Large intestine (tissue), 3 donors: ENCODE measurements around the gene RPTOR. TPM values are rescaled to one million over a fixed set of nuclear protein-coding genes. Genes with fewer than 3 reads are reported as not detected.

Source experiments
- DNase-seq, 2 donors: peaks; one replicate each; pipeline versions ENCODE4 v3.0.0 to v3.0.0-alpha.2; 2013
- H3K27ac ChIP-seq: one replicate; pipeline ENCODE4 v1.5.1; 2013; ENCODE audit warnings: low read length
- H3K27me3 ChIP-seq: 2 replicates; pipeline ENCODE4 v1.6.1; 2013; ENCODE audit warnings: low read length; ENCODE audit not compliant: control insufficient read depth, insufficient read depth
- H3K36me3 ChIP-seq: 2 replicates; pipeline ENCODE4 v1.6.1; 2013; ENCODE audit warnings: low read length; ENCODE audit not compliant: control insufficient read depth, insufficient read depth
- H3K4me1 ChIP-seq: one replicate; pipeline ENCODE4 v1.6.1; 2013; ENCODE audit warnings: low read length; ENCODE audit not compliant: control insufficient read depth, insufficient read depth
- H3K4me3 ChIP-seq: one replicate; pipeline ENCODE4 v1.5.1; 2013; ENCODE audit warnings: low read length
- H3K9me3 ChIP-seq: one replicate; pipeline ENCODE4 v1.6.1; 2013; ENCODE audit warnings: mild to moderate bottlenecking, low read depth, low read length, moderate library complexity; ENCODE audit not compliant: control insufficient read depth
- WGBS: methylation state at CpG from one replicate; pipeline ENCODE4 v1.1.5; 2013; ENCODE audit warnings: low lambda C conversion rate; ENCODE audit not compliant: insufficient coverage; 5-methylcytosine and 5-hydroxymethylcytosine counted together
- polyA plus RNA-seq: library from polyadenylated mRNA; unstranded; fragments of 120-200 nt; gene quantifications from one replicate; pipeline ENCODE4 v1.2.1, GENCODE V29; 2013

RPTOR gene
- polyA plus RNA-seq, 1 donor = 16.8 TPM

DNA sequence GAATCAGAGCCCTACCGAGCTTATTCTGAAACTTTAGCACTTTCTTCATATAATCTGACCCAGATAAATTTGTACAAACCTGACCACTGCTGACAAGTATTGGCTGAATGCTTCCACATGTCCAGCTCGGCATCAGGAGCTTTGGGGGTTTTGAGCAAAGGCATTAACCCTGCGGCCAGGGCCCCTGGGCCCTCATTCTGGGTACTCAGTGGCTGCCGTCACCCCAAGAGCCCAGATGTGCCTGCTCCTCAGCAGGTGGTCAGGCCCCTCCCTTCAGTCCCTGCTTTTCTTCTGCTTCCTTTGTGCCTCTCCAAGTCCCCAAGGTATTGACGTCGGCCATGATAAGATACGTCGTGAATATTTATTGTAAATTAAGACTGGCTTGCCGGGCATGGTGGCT is 399.7 kb downstream of the RPTOR start:
- DNase-seq = no peak
- H3K27ac ChIP-seq = no peak overlapping the region
- H3K27me3 ChIP-seq = no peaks in the 10 kb centered on the region
- H3K36me3 ChIP-seq = peaks cover 44% of the 10 kb centered on the region
- no peak overlapping the region for H3K4me3 ChIP-seq
- peaks cover 7% of the 10 kb centered on the region for H3K4me1 ChIP-seq
- no CpG with 5 or more reads among the region's 9 CpGs for WGBS
- no peaks in the 10 kb centered on the region for H3K9me3 ChIP-seq

- no peak for DNase-seq
- Histone ChIP-seq H3K4me1 (peaks cover 7% of the 10 kb centered on the region), H3K27me3 (no peaks in the 10 kb centered on the region), H3K27ac (no peak overlapping the region), H3K9me3 (no peaks in the 10 kb centered on the region), H3K4me3 (no peak overlapping the region), H3K36me3 (peaks cover 46% of the 10 kb centered on the region)
- WGBS = 100% methylated on average over 4 of the region's 17 CpGs
Measured at GRCh38 chr17:80945736-80946135, 401.1 kb downstream of the RPTOR start.

- H3K27me3 ChIP-seq = no peaks in the 10 kb centered on the region
- no peak overlapping the region for H3K4me3 ChIP-seq
- H3K36me3 ChIP-seq = peaks cover 46% of the 10 kb centered on the region
- no peak overlapping the region for H3K27ac ChIP-seq
- DNase-seq = no peak
- no peaks in the 10 kb centered on the region for H3K9me3 ChIP-seq
- no CpG with 5 or more reads among the region's 8 CpGs for WGBS
- H3K4me1 ChIP-seq = peaks cover 7% of the 10 kb centered on the region
Measured at GRCh38 chr17:80946449-80946848, 401.8 kb downstream of the RPTOR start.

DNA sequence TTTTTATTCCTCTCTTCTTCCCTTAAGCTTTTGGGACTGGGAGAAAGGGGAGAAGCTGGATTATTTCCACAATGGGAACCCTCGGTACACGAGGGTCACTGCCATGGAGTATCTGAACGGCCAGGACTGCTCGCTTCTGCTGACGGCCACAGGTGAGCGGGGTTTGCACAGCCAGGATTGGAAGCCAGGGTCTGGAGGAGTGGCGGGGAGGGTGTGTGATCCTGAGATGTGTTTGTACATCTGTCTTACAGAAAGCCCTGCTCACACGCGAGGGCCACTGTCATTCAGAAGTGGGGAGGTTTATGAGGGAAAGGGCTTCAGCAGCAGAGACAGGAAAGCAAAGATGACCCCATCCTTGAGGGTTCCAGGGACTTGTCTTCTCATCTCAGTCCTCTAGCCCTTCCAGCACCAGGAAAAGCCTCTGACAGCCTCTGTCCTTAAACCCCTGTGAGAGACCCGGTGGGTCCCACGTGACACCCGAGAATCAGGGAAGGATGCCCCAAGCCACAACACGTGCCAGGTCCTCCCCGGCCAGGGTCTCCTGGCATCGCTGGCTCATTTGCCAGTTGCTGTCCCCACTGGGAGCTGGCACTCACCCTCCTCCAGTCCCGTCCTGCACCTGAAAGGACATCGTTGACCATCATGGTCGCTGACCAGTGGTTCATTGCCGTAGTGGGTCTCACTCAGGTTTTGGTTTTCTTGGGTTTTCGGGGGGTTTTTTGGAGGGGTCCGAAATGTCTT is 402.7 kb downstream of the RPTOR start:
- H3K27me3 ChIP-seq = no peaks in the 10 kb centered on the region
- H3K4me3 ChIP-seq = no peak overlapping the region
- WGBS = no CpG with 5 or more reads among the region's 21 CpGs
- H3K4me1 ChIP-seq = no peaks in the 10 kb centered on the region
- no peaks in the 10 kb centered on the region for H3K9me3 ChIP-seq
- H3K36me3 ChIP-seq = peaks cover 51% of the 10 kb centered on the region
- DNase-seq = no peak
- H3K27ac ChIP-seq = no peak overlapping the region

DNA sequence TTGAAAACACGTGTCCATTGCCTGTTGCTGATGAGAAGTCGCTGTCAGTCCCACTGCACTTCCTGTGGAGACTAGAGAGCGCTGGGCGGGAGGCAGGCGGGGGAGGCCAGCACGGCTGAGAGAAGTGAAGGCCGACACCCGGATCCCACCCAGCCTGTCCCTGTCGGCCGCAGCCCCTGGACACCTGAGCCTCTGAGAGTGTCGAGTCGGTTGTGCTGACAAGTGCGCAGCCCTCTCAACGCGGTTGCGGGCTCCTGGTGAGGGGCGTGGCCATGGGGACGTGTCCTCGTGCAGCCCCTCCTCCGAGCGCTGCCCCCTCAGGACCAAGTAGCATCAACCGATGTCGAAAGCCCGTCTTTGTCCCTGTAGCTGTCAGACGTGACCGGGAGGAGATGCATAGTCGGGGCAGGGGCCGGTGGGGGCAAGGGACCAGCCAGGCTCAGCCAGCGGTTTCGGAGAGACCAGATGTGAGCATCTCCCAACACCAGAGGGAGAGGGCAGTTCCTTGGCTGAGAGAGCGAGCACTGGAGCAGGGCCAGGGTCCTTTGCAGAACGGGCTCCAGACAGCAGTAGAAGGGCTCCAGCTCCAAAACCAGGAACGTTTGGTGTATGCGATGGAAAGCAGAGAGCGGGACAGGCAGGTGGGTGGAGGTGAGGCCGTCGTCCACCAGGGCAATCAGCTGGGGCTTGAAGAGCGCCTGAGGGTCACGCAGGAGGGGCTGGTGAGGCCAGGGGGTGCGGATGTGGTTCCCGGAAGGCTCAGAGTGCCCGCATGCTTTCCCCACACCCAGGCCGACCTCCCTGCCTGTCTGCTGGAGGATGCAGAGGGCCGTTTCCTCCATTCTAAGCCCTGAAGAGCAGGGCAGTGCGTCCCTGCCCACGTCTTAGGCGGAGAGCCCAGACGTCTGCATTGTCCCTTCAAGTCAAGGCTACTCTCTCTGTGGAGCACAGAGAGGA is 403.7 kb downstream of the RPTOR start:
- no peak overlapping the region for H3K4me3 ChIP-seq
- no peak for DNase-seq
- H3K36me3 ChIP-seq = peaks cover 49% of the 10 kb centered on the region
- H3K9me3 ChIP-seq = no peaks in the 10 kb centered on the region
- no peaks in the 10 kb centered on the region for H3K27me3 ChIP-seq
- H3K27ac ChIP-seq = no peak overlapping the region
- WGBS = no CpG with 5 or more reads among the region's 48 CpGs
- H3K4me1 ChIP-seq = no peaks in the 10 kb centered on the region

- H3K27me3 ChIP-seq = no peaks in the 10 kb centered on the region
- H3K4me3 ChIP-seq = no peak overlapping the region
- H3K4me1 ChIP-seq = no peaks in the 10 kb centered on the region
- DNase-seq = no peak
- peaks cover 56% of the 10 kb centered on the region for H3K36me3 ChIP-seq
- H3K9me3 ChIP-seq = no peaks in the 10 kb centered on the region
- H3K27ac ChIP-seq = no peak overlapping the region
- no CpG with 5 or more reads among the region's 16 CpGs for WGBS
Measured at GRCh38 chr17:80948976-80949450, 404.4 kb downstream of the RPTOR start.

GRCh38 chr17:80949451-80950421 is 405.1 kb downstream of the RPTOR start:
- Histone ChIP-seq H3K4me1 (no peaks in the 10 kb centered on the region), H3K36me3 (peaks cover 53% of the 10 kb centered on the region), H3K27me3 (no peaks in the 10 kb centered on the region), H3K27ac (no peak overlapping the region), H3K9me3 (no peaks in the 10 kb centered on the region), H3K4me3 (no peak overlapping the region)
- no CpG with 5 or more reads among the region's 44 CpGs for WGBS
- DNase-seq = no peak

GRCh38 chr17:80950466-80951120 is 406.0 kb downstream of the RPTOR start:
- no peak overlapping the region for H3K27ac ChIP-seq
- no peaks in the 10 kb centered on the region for H3K4me1 ChIP-seq
- no peaks in the 10 kb centered on the region for H3K27me3 ChIP-seq
- H3K9me3 ChIP-seq = no peaks in the 10 kb centered on the region
- no peak overlapping the region for H3K4me3 ChIP-seq
- WGBS = no CpG with 5 or more reads among the region's 17 CpGs
- H3K36me3 ChIP-seq = peaks cover 52% of the 10 kb centered on the region
- DNase-seq = no peak

DNA sequence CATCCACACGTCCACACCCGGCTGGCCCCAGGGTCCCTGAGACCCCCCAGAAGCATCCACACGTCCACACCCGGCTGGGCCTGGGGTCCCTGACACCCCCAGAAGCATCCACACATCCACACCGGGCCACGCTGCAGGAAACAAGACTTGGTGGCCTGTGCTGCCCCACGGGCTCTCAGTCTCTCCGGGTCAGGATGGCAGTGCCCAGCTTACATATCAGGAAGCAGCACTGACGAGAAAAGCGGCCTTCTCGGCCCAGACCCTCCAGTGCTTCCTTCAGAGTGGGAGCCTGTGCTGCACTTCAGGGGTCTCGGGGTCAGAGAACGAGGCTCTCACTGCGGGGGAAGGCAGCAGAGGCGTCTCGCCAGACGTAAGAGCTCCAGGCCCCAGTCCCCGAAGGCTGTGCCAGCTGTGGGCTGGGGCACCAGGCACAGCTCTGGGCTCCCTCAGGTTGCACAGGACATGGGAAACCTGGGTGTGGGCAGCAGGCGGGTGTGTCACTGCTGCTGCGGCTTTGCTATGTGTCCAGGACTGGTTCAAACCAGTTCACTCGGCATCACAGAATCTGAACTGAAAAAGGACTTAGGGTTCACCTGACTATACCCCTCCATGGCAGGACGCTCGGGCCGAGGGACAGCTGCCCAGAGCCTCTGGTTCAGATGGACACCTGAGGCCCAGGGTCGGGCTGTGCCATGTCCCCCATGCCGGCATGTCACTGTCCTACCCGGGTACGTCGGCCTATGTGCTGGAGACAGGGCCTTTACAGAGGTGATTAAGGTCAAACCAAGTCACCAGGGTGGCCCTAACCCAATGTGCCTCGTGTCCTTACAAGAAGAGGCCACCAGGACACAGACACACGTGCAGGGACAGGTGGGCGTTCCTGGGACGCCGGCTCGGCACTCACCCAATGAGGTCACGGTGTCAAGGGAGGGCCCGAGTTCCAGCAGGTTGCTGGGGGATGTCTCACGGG is 406.8 kb downstream of the RPTOR start:
- Histone ChIP-seq H3K27me3 (no peaks in the 10 kb centered on the region), H3K9me3 (no peaks in the 10 kb centered on the region), H3K27ac (no peak overlapping the region), H3K4me1 (no peaks in the 10 kb centered on the region), H3K36me3 (peaks cover 46% of the 10 kb centered on the region), H3K4me3 (no peak overlapping the region)
- no peak for DNase-seq
- WGBS = no CpG with 5 or more reads among the region's 38 CpGs
